H7 (cell line): ENCODE results near the gene SERPINA10. TPM values are rescaled to one million over a fixed set of nuclear protein-coding genes. Genes with fewer than 3 reads are reported as not detected.

ENCODE experiments used
- DNase-seq: peaks from one replicate; pipeline ENCODE4 v3.0.0; 2012
- H3K27me3 ChIP-seq: 2 replicates; pipeline ENCODE4 v1.6.0; 2011; ENCODE audit warnings: mild to moderate bottlenecking, low read length; ENCODE audit not compliant: control insufficient read depth, insufficient read depth
- H3K36me3 ChIP-seq: replicated peaks from 2 replicates; pipeline ENCODE4 v1.5.1; 2011; ENCODE audit warnings: low read length; ENCODE audit not compliant: control insufficient read depth, insufficient read depth
- H3K4me3 ChIP-seq: 2 replicates; pipeline ENCODE4 v1.5.1; 2011; ENCODE audit warnings: low read depth, mild to moderate bottlenecking, control low read depth, low read length, moderate library complexity; ENCODE audit not compliant: insufficient read depth
- total RNA-seq: library from RNA; depleted of rRNA; stranded (reverse); fragments of >200 nt; shearing (Covaris generic); gene quantifications from 2 replicates; pipeline ENCODE4 v1.2.3, GENCODE V29; 2014; rRNA removed

Gene SERPINA10
- not detected in 2 replicates for total RNA-seq

- no peak for DNase-seq
- Histone ChIP-seq H3K27me3 (no peaks in the 10 kb centered on the region; the same call in 1 of the 2 replicates), H3K36me3 (no peaks in the 10 kb centered on the region), H3K4me3 (no peak within 1 kb of the TSS)
Measured at GRCh38 chr14:94292872-94293577, at the start of gene SERPINA10. TSS of gene SERPINA10 (minus strand) at chr14:94293268. CDS start at chr14:94290593, 2,675 bp downstream.

GRCh38 chr14:94342334-94342934 is 49.4 kb upstream of the SERPINA10 start:
- H3K4me3 ChIP-seq: no peak overlapping the region
- no peak for DNase-seq
- H3K36me3 ChIP-seq: no peaks in the 10 kb centered on the region
- H3K27me3 ChIP-seq: no peaks in the 10 kb centered on the region

- Histone ChIP-seq H3K36me3 (no peaks in the 10 kb centered on the region), H3K4me3 (no peak overlapping the region), H3K27me3 (no peaks in the 10 kb centered on the region)
- no peak for DNase-seq
Measured at GRCh38 chr14:94341656-94342333, 48.7 kb upstream of the SERPINA10 start.

- Histone ChIP-seq H3K4me3 (no peak overlapping the region), H3K36me3 (no peaks in the 10 kb centered on the region), H3K27me3 (no peaks in the 10 kb centered on the region)
- DNase-seq: no peak
Measured at GRCh38 chr14:94340533-94340932, 47.5 kb upstream of the SERPINA10 start.

GRCh38 chr14:94338023-94338422 is 45.0 kb upstream of the SERPINA10 start:
- Histone ChIP-seq H3K27me3 (no peaks in the 10 kb centered on the region), H3K36me3 (no peaks in the 10 kb centered on the region), H3K4me3 (no peak overlapping the region)
- DNase-seq: no peak

GRCh38 chr14:94337274-94337673 is 44.2 kb upstream of the SERPINA10 start:
- no peaks in the 10 kb centered on the region for H3K27me3 ChIP-seq
- DNase-seq: no peak
- no peaks in the 10 kb centered on the region for H3K36me3 ChIP-seq
- no peak overlapping the region for H3K4me3 ChIP-seq

- Histone ChIP-seq H3K4me3 (no peak overlapping the region), H3K27me3 (no peaks in the 10 kb centered on the region), H3K36me3 (no peaks in the 10 kb centered on the region)
- DNase-seq: no peak
Measured at GRCh38 chr14:94334872-94335271, 41.8 kb upstream of the SERPINA10 start.

- DNase-seq: no peak
- Histone ChIP-seq H3K36me3 (no peaks in the 10 kb centered on the region), H3K4me3 (no peak overlapping the region), H3K27me3 (no peaks in the 10 kb centered on the region)
Measured at GRCh38 chr14:94332587-94332986, 39.5 kb upstream of the SERPINA10 start.

GRCh38 chr14:94332063-94332583 is 39.1 kb upstream of the SERPINA10 start:
- DNase-seq: no peak
- Histone ChIP-seq H3K27me3 (no peaks in the 10 kb centered on the region), H3K4me3 (no peak overlapping the region), H3K36me3 (no peaks in the 10 kb centered on the region)

GRCh38 chr14:94331462-94331861 is 38.4 kb upstream of the SERPINA10 start:
- H3K27me3 ChIP-seq: no peaks in the 10 kb centered on the region
- H3K4me3 ChIP-seq: no peak overlapping the region
- H3K36me3 ChIP-seq: no peaks in the 10 kb centered on the region
- DNase-seq: no peak

GRCh38 chr14:94330857-94331256 is 37.8 kb upstream of the SERPINA10 start:
- Histone ChIP-seq H3K27me3 (no peaks in the 10 kb centered on the region), H3K36me3 (no peaks in the 10 kb centered on the region), H3K4me3 (no peak overlapping the region)
- DNase-seq: no peak

GRCh38 chr14:94330432-94330831 is 37.4 kb upstream of the SERPINA10 start:
- no peak for DNase-seq
- no peaks in the 10 kb centered on the region for H3K27me3 ChIP-seq

GRCh38 chr14:94329857-94330256 is 36.8 kb upstream of the SERPINA10 start:
- no peaks in the 10 kb centered on the region for H3K36me3 ChIP-seq
- H3K27me3 ChIP-seq: no peaks in the 10 kb centered on the region
- H3K4me3 ChIP-seq: no peak overlapping the region
- DNase-seq: no peak

More at GRCh38 chr14:94330432-94330831, 37.4 kb upstream of the SERPINA10 start:
- no peaks in the 10 kb centered on the region for H3K36me3 ChIP-seq
- H3K4me3 ChIP-seq: no peak overlapping the region

- no peaks in the 10 kb centered on the region for H3K36me3 ChIP-seq
- H3K27me3 ChIP-seq: no peaks in the 10 kb centered on the region
- no peak for DNase-seq
- no peak overlapping the region for H3K4me3 ChIP-seq
Measured at GRCh38 chr14:94328196-94328595, 35.1 kb upstream of the SERPINA10 start.
